ENCODE measurements around the gene SGCD.

DNA sequence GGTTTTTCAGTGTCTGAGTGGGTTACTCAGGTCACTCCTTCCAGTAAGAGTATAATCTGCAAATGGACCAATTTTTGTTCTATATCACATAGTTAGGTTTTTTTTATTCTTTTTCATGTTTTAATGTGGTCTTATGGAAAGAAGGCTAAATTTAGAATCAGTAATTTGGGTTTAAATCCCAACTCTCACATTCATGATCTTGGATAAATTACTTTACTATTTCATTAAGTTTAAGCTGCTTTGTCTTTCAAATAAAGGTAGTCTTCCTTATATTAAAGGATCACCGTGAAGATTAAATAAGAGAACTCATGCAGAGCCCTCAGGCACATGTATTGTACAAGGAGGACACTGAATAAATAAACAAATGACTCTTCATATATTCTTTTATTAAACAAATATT, 234.7 kb downstream of the SGCD start:
- TF ChIP-seq CTCF (IDR thresholded peaks at IDR 0.05): no peak
- no peak for TF ChIP-seq POLR2A (IDR thresholded peaks at IDR 0.05)

All from uterus (tissue), 2 donors.